Retinal pigment epithelial cell (primary cell): ENCODE measurements around the gene AGAP1.

Experiments used
- DNase-seq: peaks from one replicate; pipeline ENCODE4 v3.0.0-alpha.2; 2010; ENCODE audit warnings: low read depth
- H3K4me3 ChIP-seq: 2 replicates; pipeline ENCODE4 v1.5.1; 2011; ENCODE audit warnings: mild to moderate bottlenecking, low read length, control low read depth, moderate library complexity
- TF ChIP-seq, protein P1 (sequence below): conservative IDR thresholded peaks from 2 replicates; pipeline ENCODE4 v1.5.1; 2011; ENCODE audit warnings: low read depth, low read length, control low read depth, inconsistent platforms

The AGAP1 gene

DNA sequence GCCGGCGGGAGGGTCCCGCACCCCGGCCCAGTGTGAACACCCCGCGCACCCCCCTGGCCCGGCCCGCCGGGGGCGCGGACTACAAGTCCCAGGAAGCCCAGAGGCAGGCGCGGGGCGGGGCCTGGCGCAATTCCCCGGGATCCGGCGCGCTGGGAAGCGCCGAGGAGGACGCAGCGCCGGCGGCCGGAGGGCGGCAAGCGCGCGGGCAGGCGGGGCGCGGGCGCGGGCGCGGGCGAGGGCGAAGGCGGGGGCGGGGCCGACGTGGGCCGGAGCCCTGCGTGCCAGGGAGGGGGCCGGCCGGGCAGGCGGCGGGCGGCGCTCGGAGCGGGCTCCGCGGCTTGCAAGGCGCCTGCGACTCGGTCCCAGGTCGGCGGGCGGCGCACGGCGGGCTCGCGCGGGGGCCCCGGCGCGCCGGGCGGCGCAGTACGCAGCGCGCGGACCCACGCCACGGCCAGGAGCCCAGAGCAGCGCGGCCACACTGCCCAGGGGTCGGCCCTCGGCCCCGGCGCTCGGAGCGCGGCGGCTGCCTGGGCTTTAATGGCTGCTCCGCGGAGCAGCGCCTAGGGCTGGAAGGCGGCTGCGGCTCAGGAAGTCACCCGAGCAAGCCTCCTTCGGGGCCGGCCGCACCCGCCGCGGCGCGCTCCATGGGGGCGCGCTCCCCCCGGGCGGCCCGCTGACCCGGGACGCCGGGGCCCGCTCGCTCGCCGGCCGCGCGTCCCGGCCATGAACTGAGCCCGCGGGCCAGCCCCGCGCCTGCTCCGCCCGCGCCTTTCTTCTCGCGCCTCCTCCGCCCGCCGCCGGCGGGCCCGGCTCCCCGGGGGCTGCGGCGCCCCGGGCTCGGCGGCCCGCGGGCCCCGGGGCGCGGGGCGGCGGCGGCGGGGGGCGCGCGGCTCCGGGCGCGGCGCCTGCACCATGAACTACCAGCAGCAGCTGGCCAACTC, at the start of gene AGAP1:
TSS of gene AGAP1 (plus strand) at position 269 of the 941 bp plus-strand sequence.
- TF ChIP-seq, protein P1, sequence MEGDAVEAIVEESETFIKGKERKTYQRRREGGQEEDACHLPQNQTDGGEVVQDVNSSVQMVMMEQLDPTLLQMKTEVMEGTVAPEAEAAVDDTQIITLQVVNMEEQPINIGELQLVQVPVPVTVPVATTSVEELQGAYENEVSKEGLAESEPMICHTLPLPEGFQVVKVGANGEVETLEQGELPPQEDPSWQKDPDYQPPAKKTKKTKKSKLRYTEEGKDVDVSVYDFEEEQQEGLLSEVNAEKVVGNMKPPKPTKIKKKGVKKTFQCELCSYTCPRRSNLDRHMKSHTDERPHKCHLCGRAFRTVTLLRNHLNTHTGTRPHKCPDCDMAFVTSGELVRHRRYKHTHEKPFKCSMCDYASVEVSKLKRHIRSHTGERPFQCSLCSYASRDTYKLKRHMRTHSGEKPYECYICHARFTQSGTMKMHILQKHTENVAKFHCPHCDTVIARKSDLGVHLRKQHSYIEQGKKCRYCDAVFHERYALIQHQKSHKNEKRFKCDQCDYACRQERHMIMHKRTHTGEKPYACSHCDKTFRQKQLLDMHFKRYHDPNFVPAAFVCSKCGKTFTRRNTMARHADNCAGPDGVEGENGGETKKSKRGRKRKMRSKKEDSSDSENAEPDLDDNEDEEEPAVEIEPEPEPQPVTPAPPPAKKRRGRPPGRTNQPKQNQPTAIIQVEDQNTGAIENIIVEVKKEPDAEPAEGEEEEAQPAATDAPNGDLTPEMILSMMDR = no peak
- no peak for DNase-seq
- H3K4me3 ChIP-seq = peak within 1 kb of the TSS; percentile 56

DNA sequence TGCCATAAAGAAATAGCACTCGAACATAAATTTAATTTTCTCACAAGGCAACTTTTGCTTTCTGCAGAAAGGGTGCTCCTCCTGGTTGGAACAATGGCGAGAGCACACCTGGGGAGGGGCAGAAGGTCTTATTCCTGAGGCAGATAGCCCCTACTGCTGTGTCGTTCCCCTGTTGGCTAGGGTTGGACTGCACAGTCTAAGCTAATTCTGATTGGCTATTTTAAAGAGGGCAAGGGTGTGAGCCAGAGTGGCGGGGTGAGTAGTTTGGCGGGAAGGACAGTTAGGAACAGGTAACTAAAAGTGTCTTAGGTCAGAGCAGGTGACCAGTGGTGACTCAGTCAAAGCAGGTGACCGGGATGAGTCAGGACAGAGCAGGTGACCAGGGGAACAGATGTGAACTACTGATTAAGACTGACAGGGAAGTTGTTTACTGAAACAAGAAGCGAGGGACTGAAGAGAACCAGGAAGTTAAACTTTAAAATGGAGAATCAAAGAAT, 49.7 kb upstream of the AGAP1 start:
- TF ChIP-seq, protein P1 = no peak
- H3K4me3 ChIP-seq = no peak overlapping the region
- no peak for DNase-seq

DNA sequence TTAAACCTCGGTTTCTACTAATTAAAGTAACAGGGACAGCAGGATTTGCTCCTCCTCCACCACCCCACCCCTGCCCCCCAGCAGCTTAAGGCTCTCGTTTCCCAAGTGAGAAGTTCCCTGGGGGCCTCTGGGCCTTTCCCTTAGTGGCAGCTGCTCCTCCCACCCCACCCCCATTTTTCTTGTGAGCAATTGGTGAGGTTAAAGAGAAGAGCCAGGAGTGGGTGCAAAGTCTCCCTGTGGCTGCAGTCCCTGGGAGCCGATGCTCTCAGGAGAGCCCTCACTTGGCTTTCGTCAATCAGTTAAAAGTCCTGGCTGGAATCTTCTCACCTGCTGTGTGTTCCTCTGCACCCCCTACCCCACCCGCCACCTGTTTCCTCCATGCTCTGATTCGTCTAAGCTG, 48.7 kb upstream of the AGAP1 start:
- no peak for DNase-seq
- TF ChIP-seq, protein P1 = no peak

DNA sequence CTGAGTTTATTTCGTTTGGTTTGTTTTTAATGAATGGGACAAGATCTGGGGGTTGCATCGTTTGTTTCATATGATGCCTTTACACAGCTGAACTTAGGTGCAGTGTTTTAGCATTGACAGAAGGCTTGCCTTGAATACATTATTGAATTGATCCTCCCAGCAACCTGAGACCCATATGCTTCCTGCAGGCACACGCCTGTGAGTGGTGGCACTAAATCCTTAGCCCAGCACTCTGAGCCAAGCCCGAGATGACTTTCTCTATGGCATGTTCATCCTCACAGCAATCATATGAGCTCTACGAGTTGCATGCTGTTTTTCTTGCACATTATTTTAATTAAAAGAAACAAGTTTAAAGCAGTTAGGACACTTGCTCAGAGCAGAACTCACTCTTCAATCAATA, 47.8 kb upstream of the AGAP1 start:
- TF ChIP-seq, protein P1 = no peak
- DNase-seq = no peak
- no peak overlapping the region for H3K4me3 ChIP-seq

More for the DNA sequence above, 48.7 kb upstream of the AGAP1 start:
- H3K4me3 ChIP-seq = no peak overlapping the region

DNA sequence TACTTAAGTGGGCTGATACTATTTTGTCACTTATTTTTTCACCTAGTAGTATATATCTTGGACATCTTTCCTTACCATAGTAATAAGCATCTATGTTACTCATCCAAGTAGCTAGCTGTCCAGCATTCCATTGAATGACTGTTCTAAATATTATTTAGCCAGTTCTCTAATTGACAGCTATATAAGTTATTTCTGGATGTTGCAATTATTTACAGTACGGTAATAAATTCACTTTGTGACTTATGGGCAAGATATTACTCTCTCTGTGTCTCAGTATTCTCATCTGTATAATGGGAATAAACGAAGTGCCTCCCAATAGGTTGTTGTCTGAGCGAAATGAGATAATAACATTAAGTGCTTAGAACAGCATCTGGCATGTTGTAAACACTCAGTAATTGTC, 46.6 kb upstream of the AGAP1 start:
- TF ChIP-seq, protein P1 = no peak
- no peak overlapping the region for H3K4me3 ChIP-seq
- DNase-seq = no peak

DNA sequence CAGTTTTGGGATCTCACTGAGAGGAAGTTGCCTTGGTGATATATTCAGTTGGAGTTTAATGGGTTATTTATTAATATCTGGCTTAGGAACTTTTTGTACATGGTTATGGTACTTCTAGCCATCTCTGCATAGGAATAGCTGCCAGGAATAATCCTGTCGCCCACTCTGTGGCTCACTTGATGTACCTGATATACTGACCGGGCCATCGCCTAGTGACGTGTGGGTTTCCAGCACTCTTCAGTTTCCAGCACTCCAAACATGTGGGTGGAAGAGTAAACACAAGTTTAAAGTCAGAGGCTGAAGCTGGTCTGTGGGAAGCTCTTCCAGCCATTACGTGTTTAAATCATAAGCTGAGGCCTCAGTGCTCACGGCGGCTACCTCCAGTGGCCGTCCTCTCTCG, 44.3 kb upstream of the AGAP1 start:
- no peak overlapping the region for H3K4me3 ChIP-seq
- TF ChIP-seq, protein P1 = no peak
- DNase-seq = no peak
